ENCODE results near the gene TTC21B. TPM values are rescaled to one million over a fixed set of nuclear protein-coding genes. Genes with fewer than 3 reads are reported as not detected.

Gene TTC21B
- total RNA-seq, 1 experiment from 2014 or later = 9.8 TPM

DNA sequence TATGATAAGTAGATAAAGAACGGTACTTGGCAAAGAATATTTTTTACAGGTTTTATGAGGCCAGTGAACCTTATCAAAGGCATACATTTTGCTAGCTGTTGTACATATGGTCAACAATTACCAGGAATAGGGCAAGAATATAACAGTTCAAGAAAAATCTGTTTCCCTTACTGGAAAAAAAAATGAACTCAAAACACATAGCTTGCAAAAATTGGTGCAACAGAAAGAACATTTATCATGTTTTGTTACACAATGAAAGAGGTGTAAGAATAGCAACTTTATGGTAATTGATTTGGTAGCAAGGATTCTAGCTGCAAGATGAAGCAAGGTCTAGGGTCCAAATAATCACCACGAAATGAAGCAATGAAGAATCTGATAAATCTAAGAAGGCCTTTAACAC, 41.6 kb downstream of the TTC21B start:
- H3K4me1 ChIP-seq (replicated peaks; ENCODE audit: insufficient read depth) = no peaks in the 10 kb centered on the region
- POLR2A ChIA-PET (ENCODE audit: unreplicated experiment) = no interaction called here
- H4K20me1 ChIP-seq (ENCODE audit: insufficient read depth) = no peaks in the 10 kb centered on the region
- no peak overlapping the region for H2AFZ ChIP-seq
- H3K36me3 ChIP-seq (ENCODE audit: low read depth) = no peaks in the 10 kb centered on the region
- intact Hi-C loops (cut with micrococcal nuclease; ENCODE audit: unreplicated experiment) = no loop called here
- H3K9me3 ChIP-seq (ENCODE audit: insufficient read depth, low read depth) = no peaks in the 10 kb centered on the region
- no peaks in the 10 kb centered on the region for H3K79me2 ChIP-seq (ENCODE audit: low read depth)
- no peak overlapping the region for H3K4me2 ChIP-seq
- CTCF ChIA-PET = no interaction called here
- TF ChIP-seq, protein P1, sequence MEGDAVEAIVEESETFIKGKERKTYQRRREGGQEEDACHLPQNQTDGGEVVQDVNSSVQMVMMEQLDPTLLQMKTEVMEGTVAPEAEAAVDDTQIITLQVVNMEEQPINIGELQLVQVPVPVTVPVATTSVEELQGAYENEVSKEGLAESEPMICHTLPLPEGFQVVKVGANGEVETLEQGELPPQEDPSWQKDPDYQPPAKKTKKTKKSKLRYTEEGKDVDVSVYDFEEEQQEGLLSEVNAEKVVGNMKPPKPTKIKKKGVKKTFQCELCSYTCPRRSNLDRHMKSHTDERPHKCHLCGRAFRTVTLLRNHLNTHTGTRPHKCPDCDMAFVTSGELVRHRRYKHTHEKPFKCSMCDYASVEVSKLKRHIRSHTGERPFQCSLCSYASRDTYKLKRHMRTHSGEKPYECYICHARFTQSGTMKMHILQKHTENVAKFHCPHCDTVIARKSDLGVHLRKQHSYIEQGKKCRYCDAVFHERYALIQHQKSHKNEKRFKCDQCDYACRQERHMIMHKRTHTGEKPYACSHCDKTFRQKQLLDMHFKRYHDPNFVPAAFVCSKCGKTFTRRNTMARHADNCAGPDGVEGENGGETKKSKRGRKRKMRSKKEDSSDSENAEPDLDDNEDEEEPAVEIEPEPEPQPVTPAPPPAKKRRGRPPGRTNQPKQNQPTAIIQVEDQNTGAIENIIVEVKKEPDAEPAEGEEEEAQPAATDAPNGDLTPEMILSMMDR (conservative IDR thresholded peaks at IDR 0.05) = no peak
- TF ChIP-seq EZH2 (IDR thresholded peaks at IDR 0.05; ENCODE audit: low read depth) = no peak
- no peaks in the 10 kb centered on the region for H3F3A ChIP-seq (ENCODE audit: insufficient read depth, low read depth)
- no TSS peak for BruUV-seq (replicated peaks)
- no peak overlapping the region for H3K27ac ChIP-seq
- DNase-seq = no peak
- no peaks in the 10 kb centered on the region for H3K27me3 ChIP-seq (ENCODE audit: insufficient read depth, low read depth)
- H3K4me3 ChIP-seq = no peak overlapping the region
- no peaks in the 10 kb centered on the region for H3K9me2 ChIP-seq (ENCODE audit: insufficient read depth)

DNA sequence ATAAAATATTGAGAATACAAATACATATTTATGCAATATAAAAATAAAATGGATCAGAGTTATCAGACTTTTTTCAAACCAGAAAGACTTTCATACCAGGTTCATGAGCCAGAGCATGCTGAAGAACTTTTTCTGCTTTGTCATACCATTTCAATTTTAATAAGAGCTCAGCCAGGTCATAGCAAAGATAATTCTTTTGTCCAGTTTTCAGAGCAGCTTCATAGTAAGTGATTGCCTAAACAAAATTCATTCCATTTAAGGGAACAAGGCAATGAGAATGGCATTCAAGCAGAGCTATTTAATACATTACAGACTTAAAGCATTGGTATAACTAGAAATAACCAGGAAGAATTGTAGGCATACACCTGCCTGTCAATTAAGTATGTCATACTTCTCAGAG, 42.3 kb downstream of the TTC21B start:
- intact Hi-C loops (cut with micrococcal nuclease; ENCODE audit: unreplicated experiment) = no loop called here
- no peaks in the 10 kb centered on the region for H3K9me3 ChIP-seq (ENCODE audit: insufficient read depth, low read depth)
- no peaks in the 10 kb centered on the region for H3K27me3 ChIP-seq (ENCODE audit: insufficient read depth, low read depth)
- H3K4me3 ChIP-seq = no peak overlapping the region
- no peak overlapping the region for H3K27ac ChIP-seq
- no peaks in the 10 kb centered on the region for H3F3A ChIP-seq (ENCODE audit: insufficient read depth, low read depth)
- DNase-seq = no peak
- H3K4me2 ChIP-seq = no peak overlapping the region
- no peaks in the 10 kb centered on the region for H3K9me2 ChIP-seq (ENCODE audit: insufficient read depth)
- H3K36me3 ChIP-seq (ENCODE audit: low read depth) = no peaks in the 10 kb centered on the region
- CTCF ChIA-PET = no interaction called here
- no TSS peak for BruUV-seq (replicated peaks)
- H3K4me1 ChIP-seq (replicated peaks; ENCODE audit: insufficient read depth) = no peaks in the 10 kb centered on the region
- no peaks in the 10 kb centered on the region for H4K20me1 ChIP-seq (ENCODE audit: insufficient read depth)
- POLR2A ChIA-PET (ENCODE audit: unreplicated experiment) = no interaction called here
- H2AFZ ChIP-seq = no peak overlapping the region
- H3K79me2 ChIP-seq (ENCODE audit: low read depth) = no peaks in the 10 kb centered on the region
- TF ChIP-seq, protein P1 (conservative IDR thresholded peaks at IDR 0.05) = no peak
- TF ChIP-seq EZH2 (IDR thresholded peaks at IDR 0.05; ENCODE audit: low read depth) = no peak

DNA sequence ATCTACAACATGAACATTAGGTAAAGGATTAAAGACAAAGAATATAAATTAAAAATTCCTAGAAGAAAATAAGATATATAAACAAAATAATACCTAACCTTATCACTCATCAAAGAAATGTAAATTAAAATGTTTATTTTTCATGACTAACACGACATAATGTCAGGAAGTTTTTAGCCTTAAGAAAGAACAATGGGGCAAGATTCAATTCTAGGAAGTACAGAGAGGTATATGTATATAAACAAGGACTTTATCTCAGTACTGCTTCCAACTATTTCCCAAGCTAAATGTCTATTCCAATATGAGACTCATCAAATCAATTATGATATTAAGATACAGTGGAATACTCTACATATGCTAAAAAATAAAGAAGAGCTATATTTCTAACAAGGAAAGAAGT, 44.1 kb downstream of the TTC21B start:
- no peaks in the 10 kb centered on the region for H4K20me1 ChIP-seq (ENCODE audit: insufficient read depth)
- no peak overlapping the region for H2AFZ ChIP-seq
- no TSS peak for BruUV-seq (replicated peaks)
- ChIA-PET POLR2A (ENCODE audit: unreplicated experiment) (interaction anchor here (0.6 to 0.7 kb wide), 2 partner anchors 32 to 141 kb away, joined by 4 to 8 read pairs; no protein-coding TSS in a partner anchor), CTCF (no interaction called here)
- H3K27me3 ChIP-seq (ENCODE audit: insufficient read depth, low read depth) = no peaks in the 10 kb centered on the region
- no peaks in the 10 kb centered on the region for H3F3A ChIP-seq (ENCODE audit: insufficient read depth, low read depth)
- H3K4me2 ChIP-seq = no peak overlapping the region
- H3K36me3 ChIP-seq (ENCODE audit: low read depth) = no peaks in the 10 kb centered on the region
- no peak overlapping the region for H3K27ac ChIP-seq
- DNase-seq = no peak
- H3K9me3 ChIP-seq (ENCODE audit: insufficient read depth, low read depth) = no peaks in the 10 kb centered on the region
- TF ChIP-seq, protein P1 (conservative IDR thresholded peaks at IDR 0.05) = no peak
- TF ChIP-seq EZH2 (IDR thresholded peaks at IDR 0.05; ENCODE audit: low read depth) = no peak
- H3K4me3 ChIP-seq = no peak overlapping the region
- H3K4me1 ChIP-seq (replicated peaks; ENCODE audit: insufficient read depth) = no peaks in the 10 kb centered on the region
- no peaks in the 10 kb centered on the region for H3K9me2 ChIP-seq (ENCODE audit: insufficient read depth)
- intact Hi-C loops (cut with micrococcal nuclease; ENCODE audit: unreplicated experiment) = no loop called here
- H3K79me2 ChIP-seq (ENCODE audit: low read depth) = no peaks in the 10 kb centered on the region

Measured in PC-9 (cell line).